ENCODE results near the gene ARHGEF6. TPM values are rescaled to one million over a fixed set of nuclear protein-coding genes. Genes with fewer than 3 reads are reported as not detected.

The ARHGEF6 gene
- total and polyA plus RNA-seq, 4 donors, result 4.9 to 22.4 (median 15.5) TPM

DNA sequence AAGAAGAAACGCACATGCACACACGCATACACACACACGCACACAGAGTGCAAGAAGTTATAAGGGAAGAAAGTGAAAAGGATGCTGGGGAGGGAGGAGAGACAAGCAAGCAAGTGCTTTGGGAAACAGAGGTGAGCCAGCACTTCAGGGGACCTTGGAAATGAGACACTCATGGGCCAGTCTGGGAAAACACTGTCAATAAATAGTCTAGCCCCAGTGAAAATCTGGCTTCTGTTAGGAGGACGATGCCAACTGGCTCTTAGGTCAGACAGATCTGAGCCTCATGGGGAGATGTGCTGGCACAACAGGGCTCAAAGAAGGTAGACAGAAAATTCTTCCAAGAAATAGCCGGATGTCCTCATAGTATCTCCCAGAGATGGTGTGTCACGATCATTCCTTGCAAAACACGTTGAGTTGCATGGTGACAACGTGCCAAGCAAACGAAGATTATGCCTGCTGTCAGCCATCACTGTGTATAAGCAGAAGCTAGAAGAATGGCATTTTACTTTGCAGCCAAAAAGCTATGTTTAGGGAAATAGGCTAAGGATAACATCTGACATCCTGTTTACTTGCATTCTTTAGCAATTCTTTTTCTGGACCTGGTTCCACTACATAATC is 557 bp upstream of the ARHGEF6 start:
- ATAC-seq (ENCODE audit: insufficient read depth, low FRiP score) (no peak), DNase-seq (peak; percentile 51 to 87 (median 73))
- Histone ChIP-seq H3K9ac (ENCODE audit: insufficient read depth in 1 of 2, low read length in 2 of 2) (no peak overlapping the region), H3K9me3 (ENCODE audit: control insufficient read depth in 4 of 4, insufficient read depth in 3 of 4, low read length in 3 of 4) (no peaks in the 10 kb centered on the region), H3K27ac (ENCODE audit: low read depth in 1 of 2, low read length in 1 of 2) (peak overlapping the region in 1 of 2 donors; percentile 82), H3K4me3 (peak overlapping the region; percentile 21), H3K4me1 (ENCODE audit: control insufficient read depth in 5 of 5, insufficient read depth in 5 of 5, low read length in 5 of 5) (peaks cover 0 to 6% (median 0%) of the 10 kb centered on the region in 5 donors), H3K36me3 (ENCODE audit: control insufficient read depth in 4 of 4, insufficient read depth in 4 of 4, low read length in 4 of 4) (no peaks in the 10 kb centered on the region), H3K27me3 (ENCODE audit: control insufficient read depth in 3 of 3, insufficient read depth in 3 of 3, low read length in 2 of 3) (peaks cover 0 to 8% (median 7%) of the 10 kb centered on the region in 3 donors)
- TF ChIP-seq, protein P1, sequence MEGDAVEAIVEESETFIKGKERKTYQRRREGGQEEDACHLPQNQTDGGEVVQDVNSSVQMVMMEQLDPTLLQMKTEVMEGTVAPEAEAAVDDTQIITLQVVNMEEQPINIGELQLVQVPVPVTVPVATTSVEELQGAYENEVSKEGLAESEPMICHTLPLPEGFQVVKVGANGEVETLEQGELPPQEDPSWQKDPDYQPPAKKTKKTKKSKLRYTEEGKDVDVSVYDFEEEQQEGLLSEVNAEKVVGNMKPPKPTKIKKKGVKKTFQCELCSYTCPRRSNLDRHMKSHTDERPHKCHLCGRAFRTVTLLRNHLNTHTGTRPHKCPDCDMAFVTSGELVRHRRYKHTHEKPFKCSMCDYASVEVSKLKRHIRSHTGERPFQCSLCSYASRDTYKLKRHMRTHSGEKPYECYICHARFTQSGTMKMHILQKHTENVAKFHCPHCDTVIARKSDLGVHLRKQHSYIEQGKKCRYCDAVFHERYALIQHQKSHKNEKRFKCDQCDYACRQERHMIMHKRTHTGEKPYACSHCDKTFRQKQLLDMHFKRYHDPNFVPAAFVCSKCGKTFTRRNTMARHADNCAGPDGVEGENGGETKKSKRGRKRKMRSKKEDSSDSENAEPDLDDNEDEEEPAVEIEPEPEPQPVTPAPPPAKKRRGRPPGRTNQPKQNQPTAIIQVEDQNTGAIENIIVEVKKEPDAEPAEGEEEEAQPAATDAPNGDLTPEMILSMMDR (IDR thresholded peaks at IDR 0.05; ENCODE audit: control extremely low read depth, extremely low read depth), result no peak
- WGBS, 2 donors, result 5 to 32% methylated on average over 9 of the region's 9 CpGs

DNA sequence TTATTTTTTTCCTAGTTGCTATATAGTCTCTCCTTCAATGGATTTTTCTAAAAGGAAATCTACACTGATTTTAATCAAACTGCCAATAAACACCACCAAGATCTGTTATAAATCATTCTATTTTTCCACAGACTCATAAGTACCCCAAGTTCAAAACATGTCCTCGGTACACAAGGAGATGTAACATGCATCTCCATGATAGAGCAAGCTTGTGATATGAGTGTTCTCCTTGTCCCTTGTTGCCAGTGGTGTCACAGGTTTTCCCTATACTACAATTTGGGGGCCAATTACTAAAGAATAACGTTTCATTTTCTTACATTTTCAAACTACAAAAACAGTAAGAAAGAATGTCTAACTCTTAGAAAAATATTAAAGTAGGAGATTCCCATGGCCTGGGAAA is 491 bp downstream of the ARHGEF6 start:
- Histone ChIP-seq H3K36me3 (ENCODE audit: control insufficient read depth in 4 of 4, insufficient read depth in 4 of 4, low read length in 4 of 4) (no peaks in the 10 kb centered on the region), H3K27ac (ENCODE audit: low read depth in 1 of 2, low read length in 1 of 2) (no peak overlapping the region), H3K9ac (ENCODE audit: insufficient read depth in 1 of 2, low read length in 2 of 2) (no peak overlapping the region), H3K4me3 (no peak overlapping the region), H3K4me1 (ENCODE audit: control insufficient read depth in 5 of 5, insufficient read depth in 5 of 5, low read length in 5 of 5) (peaks cover 0 to 6% (median 0%) of the 10 kb centered on the region in 5 donors), H3K27me3 (ENCODE audit: control insufficient read depth in 3 of 3, insufficient read depth in 3 of 3, low read length in 2 of 3) (peaks cover 0 to 8% (median 7%) of the 10 kb centered on the region in 3 donors), H3K9me3 (ENCODE audit: control insufficient read depth in 4 of 4, insufficient read depth in 3 of 4, low read length in 3 of 4) (no peaks in the 10 kb centered on the region)
- 10 to 27% methylated on average over 2 of the region's 2 CpGs for WGBS, 2 donors
- ATAC-seq (ENCODE audit: insufficient read depth, low FRiP score), result no peak
- TF ChIP-seq, protein P1 (IDR thresholded peaks at IDR 0.05; ENCODE audit: control extremely low read depth, extremely low read depth), result no peak
- no peak for DNase-seq

DNA sequence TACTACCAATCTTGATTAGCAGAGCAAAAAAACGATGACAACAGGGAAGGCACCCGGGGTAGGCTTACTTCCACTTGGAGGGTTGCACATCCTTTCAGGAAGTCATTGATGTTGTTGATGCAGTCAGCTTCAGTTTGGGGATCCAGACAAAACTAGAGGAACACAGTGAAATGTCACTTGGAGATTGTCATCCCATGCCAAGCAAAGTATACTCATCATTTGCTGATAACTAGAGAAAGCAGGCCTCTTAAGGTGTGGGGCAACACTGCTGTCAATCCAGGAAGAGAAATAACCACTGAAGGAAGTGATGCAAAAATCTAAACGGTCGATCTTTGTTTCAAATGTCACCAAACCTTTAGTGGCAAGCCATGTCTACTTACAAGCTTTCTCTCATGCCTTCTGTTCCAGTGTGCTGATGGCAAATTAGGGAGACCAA is 1.4 kb downstream of the ARHGEF6 start:
- Histone ChIP-seq H3K36me3 (ENCODE audit: control insufficient read depth in 4 of 4, insufficient read depth in 4 of 4, low read length in 4 of 4) (no peaks in the 10 kb centered on the region), H3K27ac (ENCODE audit: low read depth in 1 of 2, low read length in 1 of 2) (peak overlapping the region; percentile 23 to 45), H3K27me3 (ENCODE audit: control insufficient read depth in 3 of 3, insufficient read depth in 3 of 3, low read length in 2 of 3) (peaks cover 0 to 8% (median 7%) of the 10 kb centered on the region in 3 donors), H3K9me3 (ENCODE audit: control insufficient read depth in 4 of 4, insufficient read depth in 3 of 4, low read length in 3 of 4) (no peaks in the 10 kb centered on the region), H3K4me3 (no peak overlapping the region), H3K9ac (ENCODE audit: insufficient read depth in 1 of 2, low read length in 2 of 2) (no peak overlapping the region), H3K4me1 (ENCODE audit: control insufficient read depth in 5 of 5, insufficient read depth in 5 of 5, low read length in 5 of 5) (peaks cover 0 to 6% (median 0%) of the 10 kb centered on the region in 5 donors)
- 27 to 35% methylated on average over 4 of the region's 4 CpGs for WGBS, 2 donors
- ATAC-seq (ENCODE audit: insufficient read depth, low FRiP score) (no peak), DNase-seq (no peak)
- TF ChIP-seq, protein P1 (IDR thresholded peaks at IDR 0.05; ENCODE audit: control extremely low read depth, extremely low read depth), result no peak

Data from lung (tissue), 12 donors.